Thyroid gland (tissue), 4 donors: ENCODE measurements around the gene CD5L.

Experiments used
- POLR2A ChIP-seq, 2 donors: fragments of 450-650 bp; IDR thresholded peaks; one replicate each; pipeline ENCODE4 v1.6.1; 2017; ENCODE audit warnings: antibody characterized with exemption in 2 of 2, mild to moderate bottlenecking in 2 of 2, moderate library complexity in 1 of 2
- TF ChIP-seq, protein P1 (sequence below), 6 experiments: fragments of 200-600 bp in 3 of 6; fragments of 450-650 bp in 3 of 6; sonication (generic) in 3 of 6; IDR thresholded peaks; one replicate each; pipeline ENCODE4 v1.5.1; 2016 to 2019; ENCODE audit warnings: antibody characterized with exemption in 6 of 6, mild to moderate bottlenecking in 2 of 6, inconsistent platforms in 1 of 6, moderate library complexity in 1 of 6

DNA sequence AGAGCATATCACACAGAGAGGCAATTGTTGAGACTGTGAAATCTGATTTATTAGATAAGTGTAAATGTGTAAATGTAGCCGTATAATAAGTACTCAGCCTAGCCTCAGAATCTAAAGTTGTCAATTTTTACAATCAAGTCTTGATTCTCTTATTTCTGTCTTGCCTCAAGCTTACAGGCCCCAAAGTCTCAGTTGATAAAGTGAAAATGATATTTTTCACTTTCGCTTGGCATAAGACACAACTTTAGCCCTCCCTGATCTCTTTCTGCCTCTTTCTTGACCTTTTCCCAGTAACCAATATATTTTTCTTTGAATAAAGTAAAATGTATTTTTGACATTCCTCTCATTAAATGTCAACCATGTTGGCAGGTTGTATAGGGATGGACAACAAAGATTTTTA, 10.7 kb downstream of the CD5L start:
- TF ChIP-seq, protein P1, sequence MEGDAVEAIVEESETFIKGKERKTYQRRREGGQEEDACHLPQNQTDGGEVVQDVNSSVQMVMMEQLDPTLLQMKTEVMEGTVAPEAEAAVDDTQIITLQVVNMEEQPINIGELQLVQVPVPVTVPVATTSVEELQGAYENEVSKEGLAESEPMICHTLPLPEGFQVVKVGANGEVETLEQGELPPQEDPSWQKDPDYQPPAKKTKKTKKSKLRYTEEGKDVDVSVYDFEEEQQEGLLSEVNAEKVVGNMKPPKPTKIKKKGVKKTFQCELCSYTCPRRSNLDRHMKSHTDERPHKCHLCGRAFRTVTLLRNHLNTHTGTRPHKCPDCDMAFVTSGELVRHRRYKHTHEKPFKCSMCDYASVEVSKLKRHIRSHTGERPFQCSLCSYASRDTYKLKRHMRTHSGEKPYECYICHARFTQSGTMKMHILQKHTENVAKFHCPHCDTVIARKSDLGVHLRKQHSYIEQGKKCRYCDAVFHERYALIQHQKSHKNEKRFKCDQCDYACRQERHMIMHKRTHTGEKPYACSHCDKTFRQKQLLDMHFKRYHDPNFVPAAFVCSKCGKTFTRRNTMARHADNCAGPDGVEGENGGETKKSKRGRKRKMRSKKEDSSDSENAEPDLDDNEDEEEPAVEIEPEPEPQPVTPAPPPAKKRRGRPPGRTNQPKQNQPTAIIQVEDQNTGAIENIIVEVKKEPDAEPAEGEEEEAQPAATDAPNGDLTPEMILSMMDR (IDR thresholded peaks at IDR 0.05): no peak
- no peak for TF ChIP-seq POLR2A (IDR thresholded peaks at IDR 0.05)
